Neural progenitor cell (in vitro differentiated cells): ENCODE data around the gene DIS3L2. TPM values are rescaled to one million over a fixed set of nuclear protein-coding genes. Genes with fewer than 3 reads are reported as not detected.

Experiments
- DNase-seq: peaks from one replicate; pipeline ENCODE4 v3.0.0-alpha.2; 2016; ENCODE audit warnings: low spot score
- H2AFZ ChIP-seq: fragments of 200-600 bp; sonication (generic); replicated peaks from 2 replicates; pipeline ENCODE4 v1.6.1; 2016; ENCODE audit warnings: antibody characterized with exemption
- H3F3A ChIP-seq: fragments of 200-600 bp; sonication (generic); 2 replicates; pipeline ENCODE4 v1.6.1; 2016; ENCODE audit warnings: antibody characterized with exemption, low read depth
- H3K27ac ChIP-seq: fragments of 200-600 bp; sonication (generic); 2 replicates; pipeline ENCODE4 v1.5.1; 2016; ENCODE audit warnings: mild to moderate bottlenecking
- H3K27me3 ChIP-seq: fragments of 200-600 bp; sonication (generic); 2 replicates; pipeline ENCODE4 v1.6.1; 2016; ENCODE audit warnings: mild to moderate bottlenecking, moderate library complexity
- H3K36me3 ChIP-seq: fragments of 200-600 bp; sonication (generic); 2 replicates; pipeline ENCODE4 v1.5.1; 2016
- H3K4me1 ChIP-seq: fragments of 200-600 bp; sonication (generic); 2 replicates; pipeline ENCODE4 v1.6.1; 2016; ENCODE audit warnings: mixed run types
- H3K4me2 ChIP-seq: fragments of 200-600 bp; sonication (generic); 2 replicates; pipeline ENCODE4 v1.6.1; 2016
- H3K4me3 ChIP-seq: fragments of 200-600 bp; sonication (generic); 2 replicates; pipeline ENCODE4 v1.5.1; 2016
- H3K79me2 ChIP-seq: fragments of 200-600 bp; sonication (generic); 2 replicates; pipeline ENCODE4 v1.6.1; 2016; ENCODE audit warnings: low read depth
- H3K9ac ChIP-seq: fragments of 200-600 bp; sonication (generic); 2 replicates; pipeline ENCODE4 v1.6.1; 2016
- H3K9me3 ChIP-seq: fragments of 200-600 bp; sonication (generic); 2 replicates; pipeline ENCODE4 v1.5.1; 2016; ENCODE audit warnings: low read depth
- H4K20me1 ChIP-seq: fragments of 200-600 bp; sonication (generic); 2 replicates; pipeline ENCODE4 v1.6.1; 2016; ENCODE audit warnings: low read depth
- H3K27ac Mint-ChIP-seq: 3 replicates; pipeline ENCODE4 v1.8.0; 2021; ENCODE audit warnings: mixed read lengths
- H3K27me3 Mint-ChIP-seq: 2 replicates; pipeline ENCODE4 v1.8.0; 2022; ENCODE audit warnings: low read depth, mild to moderate bottlenecking, inconsistent platforms, moderate library complexity, mixed read lengths; ENCODE audit not compliant: insufficient read depth
- H3K36me3 Mint-ChIP-seq: 3 replicates; pipeline ENCODE4 v1.8.0; 2021; ENCODE audit warnings: mixed read lengths
- H3K4me1 Mint-ChIP-seq: 3 replicates; pipeline ENCODE4 v1.8.0; 2021; ENCODE audit warnings: mixed read lengths
- H3K4me3 Mint-ChIP-seq: 3 replicates; pipeline ENCODE4 v1.8.0; 2021; ENCODE audit warnings: mild to moderate bottlenecking, moderate library complexity, mixed read lengths
- H3K9me3 Mint-ChIP-seq: 3 replicates; pipeline ENCODE4 v1.8.0; 2020; ENCODE audit warnings: mixed read lengths
- EZH2 ChIP-seq: fragments of 200-600 bp; sonication (generic); IDR thresholded peaks from 2 replicates; pipeline ENCODE4 v1.6.1; 2017; ENCODE audit warnings: antibody characterized with exemption, mild to moderate bottlenecking, moderate library complexity
- EZH2phosphoT487 ChIP-seq: fragments of 200-600 bp; sonication (generic); IDR thresholded peaks from 2 replicates; pipeline ENCODE4 v1.6.1; 2017; ENCODE audit warnings: antibody characterized with exemption
- total RNA-seq: library from RNA; depleted of rRNA; stranded (reverse); fragments of >200 nt; gene quantifications from 2 replicates; pipeline ENCODE4 v1.2.3, GENCODE V29; 2015; ENCODE audit warnings: low replicate concordance
- TF ChIP-seq, protein P1 (sequence below): fragments of 200-600 bp; sonication (generic); IDR thresholded peaks from 2 replicates; pipeline ENCODE4 v1.5.1; 2017; ENCODE audit warnings: antibody characterized with exemption, mild to moderate bottlenecking

DIS3L2 gene
- total RNA-seq, 1 donor from 2014 or later: 23.2 TPM

DNA sequence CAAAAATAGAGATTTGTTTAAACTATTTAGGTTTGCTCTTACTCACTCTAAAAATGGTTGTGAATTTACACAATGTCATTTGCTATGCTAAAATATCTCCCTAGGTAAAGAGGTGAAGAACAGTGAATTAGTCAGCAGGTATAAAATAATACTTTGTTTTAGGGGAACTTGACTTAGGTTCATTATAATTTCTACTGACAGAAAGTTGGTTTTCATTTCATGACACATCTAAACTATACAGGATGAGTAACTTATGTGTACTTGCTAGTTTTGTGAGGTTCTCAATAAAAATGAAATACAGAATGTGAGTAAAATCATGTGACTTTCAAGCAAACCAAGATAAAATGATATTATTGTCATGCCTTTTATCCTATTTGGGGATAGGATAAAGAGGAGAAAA is 66.0 kb downstream of the DIS3L2 start:
- H3K9ac ChIP-seq: no peak overlapping the region
- H2AFZ ChIP-seq: no peak overlapping the region
- H3K27ac Mint-ChIP-seq: no peak overlapping the region
- H3K4me3 Mint-ChIP-seq: no peak overlapping the region
- no peak overlapping the region for H3K4me3 ChIP-seq
- H3F3A ChIP-seq: peaks cover 6% of the 10 kb centered on the region
- peaks cover 5% of the 10 kb centered on the region for H3K4me1 Mint-ChIP-seq
- no peak overlapping the region for H3K27ac ChIP-seq
- H3K36me3 ChIP-seq: no peaks in the 10 kb centered on the region
- H4K20me1 ChIP-seq: no peaks in the 10 kb centered on the region
- no peak for DNase-seq
- H3K4me1 ChIP-seq: no peaks in the 10 kb centered on the region
- H3K27me3 Mint-ChIP-seq: no peaks in the 10 kb centered on the region
- H3K4me2 ChIP-seq: no peak overlapping the region
- peaks cover 28% of the 10 kb centered on the region for H3K36me3 Mint-ChIP-seq
- peaks cover 7% of the 10 kb centered on the region for H3K9me3 Mint-ChIP-seq
- no peaks in the 10 kb centered on the region for H3K9me3 ChIP-seq
- no peaks in the 10 kb centered on the region for H3K79me2 ChIP-seq
- TF ChIP-seq, protein P1, sequence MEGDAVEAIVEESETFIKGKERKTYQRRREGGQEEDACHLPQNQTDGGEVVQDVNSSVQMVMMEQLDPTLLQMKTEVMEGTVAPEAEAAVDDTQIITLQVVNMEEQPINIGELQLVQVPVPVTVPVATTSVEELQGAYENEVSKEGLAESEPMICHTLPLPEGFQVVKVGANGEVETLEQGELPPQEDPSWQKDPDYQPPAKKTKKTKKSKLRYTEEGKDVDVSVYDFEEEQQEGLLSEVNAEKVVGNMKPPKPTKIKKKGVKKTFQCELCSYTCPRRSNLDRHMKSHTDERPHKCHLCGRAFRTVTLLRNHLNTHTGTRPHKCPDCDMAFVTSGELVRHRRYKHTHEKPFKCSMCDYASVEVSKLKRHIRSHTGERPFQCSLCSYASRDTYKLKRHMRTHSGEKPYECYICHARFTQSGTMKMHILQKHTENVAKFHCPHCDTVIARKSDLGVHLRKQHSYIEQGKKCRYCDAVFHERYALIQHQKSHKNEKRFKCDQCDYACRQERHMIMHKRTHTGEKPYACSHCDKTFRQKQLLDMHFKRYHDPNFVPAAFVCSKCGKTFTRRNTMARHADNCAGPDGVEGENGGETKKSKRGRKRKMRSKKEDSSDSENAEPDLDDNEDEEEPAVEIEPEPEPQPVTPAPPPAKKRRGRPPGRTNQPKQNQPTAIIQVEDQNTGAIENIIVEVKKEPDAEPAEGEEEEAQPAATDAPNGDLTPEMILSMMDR: no peak
- no peak for TF ChIP-seq EZH2
- TF ChIP-seq EZH2phosphoT487: no peak
- H3K27me3 ChIP-seq: no peaks in the 10 kb centered on the region

DNA sequence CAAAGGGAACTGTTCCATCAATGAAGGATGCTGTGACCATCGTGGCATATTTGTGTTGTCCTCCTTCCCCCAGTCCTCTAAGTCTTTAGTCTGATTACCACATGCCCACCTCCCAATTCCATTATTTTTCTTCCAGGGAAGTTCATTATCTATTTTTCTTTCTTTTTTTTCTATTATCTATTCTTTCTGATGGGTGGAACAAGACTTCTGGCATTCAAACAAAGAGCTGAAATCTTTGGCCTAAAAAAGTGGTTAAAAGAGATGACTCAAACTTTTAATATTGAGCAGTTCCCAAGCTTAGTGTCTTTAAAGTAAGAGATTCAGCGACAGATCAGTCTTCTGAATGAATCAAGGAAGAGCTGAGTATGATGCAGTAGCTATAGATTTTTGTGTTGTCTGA is 66.6 kb downstream of the DIS3L2 start:
- H3K4me1 ChIP-seq: no peaks in the 10 kb centered on the region
- Mint-ChIP-seq H3K4me1 (peaks cover 5% of the 10 kb centered on the region), H3K9me3 (peaks cover 8% of the 10 kb centered on the region), H3K4me3 (no peak overlapping the region), H3K36me3 (peaks cover 31% of the 10 kb centered on the region), H3K27me3 (no peaks in the 10 kb centered on the region), H3K27ac (no peak overlapping the region)
- H3K79me2 ChIP-seq: no peaks in the 10 kb centered on the region
- DNase-seq: no peak
- H3K9me3 ChIP-seq: no peaks in the 10 kb centered on the region
- no peak overlapping the region for H3K4me2 ChIP-seq
- no peak overlapping the region for H2AFZ ChIP-seq
- H3K9ac ChIP-seq: no peak overlapping the region
- no peaks in the 10 kb centered on the region for H4K20me1 ChIP-seq
- H3K4me3 ChIP-seq: no peak overlapping the region
- H3K27ac ChIP-seq: no peak overlapping the region
- H3F3A ChIP-seq: peaks cover 6% of the 10 kb centered on the region
- TF ChIP-seq EZH2phosphoT487 (no peak), EZH2 (no peak)
- TF ChIP-seq, protein P1: no peak
- H3K27me3 ChIP-seq: no peaks in the 10 kb centered on the region
- no peaks in the 10 kb centered on the region for H3K36me3 ChIP-seq

DNA sequence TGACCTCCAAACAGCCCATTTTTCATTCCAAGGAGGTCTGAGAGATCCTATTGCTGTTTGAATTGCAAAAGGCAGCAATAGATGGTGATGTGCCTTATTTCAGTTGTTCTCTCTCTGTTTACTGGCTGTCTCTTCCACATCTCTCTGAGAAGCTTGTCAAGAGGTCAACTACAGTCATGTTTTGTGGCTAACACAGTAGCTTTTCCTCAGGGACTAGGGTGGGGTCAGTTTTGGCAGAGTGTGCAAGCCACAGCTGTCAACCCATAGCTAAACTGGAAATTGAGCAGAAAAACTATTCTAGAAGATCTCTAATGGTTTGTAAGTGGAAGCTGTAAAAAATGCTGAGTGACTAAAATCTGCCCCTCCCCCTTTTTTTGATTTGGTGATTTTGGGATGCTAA is 67.1 kb downstream of the DIS3L2 start:
- Mint-ChIP-seq H3K36me3 (peaks cover 34% of the 10 kb centered on the region), H3K27ac (no peak overlapping the region), H3K4me3 (no peak overlapping the region), H3K9me3 (peaks cover 12% of the 10 kb centered on the region), H3K27me3 (no peaks in the 10 kb centered on the region), H3K4me1 (peaks cover 5% of the 10 kb centered on the region)
- H3K27me3 ChIP-seq: no peaks in the 10 kb centered on the region
- no peaks in the 10 kb centered on the region for H4K20me1 ChIP-seq
- H3K4me3 ChIP-seq: no peak overlapping the region
- H2AFZ ChIP-seq: no peak overlapping the region
- H3K36me3 ChIP-seq: no peaks in the 10 kb centered on the region
- H3K4me1 ChIP-seq: no peaks in the 10 kb centered on the region
- TF ChIP-seq, protein P1: no peak
- TF ChIP-seq EZH2 (no peak), EZH2phosphoT487 (no peak)
- H3K79me2 ChIP-seq: no peaks in the 10 kb centered on the region
- H3K9ac ChIP-seq: no peak overlapping the region
- no peak for DNase-seq
- no peak overlapping the region for H3K4me2 ChIP-seq
- H3F3A ChIP-seq: peaks cover 6% of the 10 kb centered on the region
- H3K27ac ChIP-seq: no peak overlapping the region
- no peaks in the 10 kb centered on the region for H3K9me3 ChIP-seq

DNA sequence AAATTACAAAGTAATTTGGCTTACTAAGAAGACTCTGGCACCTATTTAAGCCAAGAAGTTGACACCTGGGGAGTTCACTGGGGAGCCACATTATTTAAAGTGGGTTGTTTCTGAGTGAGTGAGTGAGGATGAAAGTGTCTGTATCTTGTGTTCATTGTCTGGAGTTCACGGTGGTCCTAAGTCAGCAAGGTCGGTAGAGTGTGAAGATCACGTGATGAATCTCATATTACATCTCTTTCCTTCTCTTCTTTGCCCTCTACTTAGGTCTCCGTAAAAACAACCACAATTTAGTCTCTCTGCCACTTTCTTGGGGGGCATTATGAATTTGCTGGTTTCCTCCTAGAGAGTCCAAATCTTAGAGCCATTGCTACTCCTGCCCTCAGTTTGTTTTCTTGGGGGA is 67.8 kb downstream of the DIS3L2 start:
- Histone ChIP-seq H3K9me3 (no peaks in the 10 kb centered on the region), H3K79me2 (no peaks in the 10 kb centered on the region), H3K27ac (no peak overlapping the region), H4K20me1 (no peaks in the 10 kb centered on the region), H2AFZ (no peak overlapping the region), H3K27me3 (no peaks in the 10 kb centered on the region), H3K4me1 (no peaks in the 10 kb centered on the region), H3K9ac (no peak overlapping the region), H3F3A (peaks cover 6% of the 10 kb centered on the region), H3K36me3 (no peaks in the 10 kb centered on the region), H3K4me2 (no peak overlapping the region), H3K4me3 (no peak overlapping the region)
- no peak for DNase-seq
- Mint-ChIP-seq H3K9me3 (peaks cover 12% of the 10 kb centered on the region), H3K27ac (no peak overlapping the region), H3K4me1 (peaks cover 5% of the 10 kb centered on the region), H3K27me3 (no peaks in the 10 kb centered on the region), H3K36me3 (peaks cover 41% of the 10 kb centered on the region), H3K4me3 (no peak overlapping the region)
- TF ChIP-seq EZH2phosphoT487: no peak
- TF ChIP-seq, protein P1: no peak
- no peak for TF ChIP-seq EZH2
